HL-60 (cell line): ENCODE data around the gene PPP1R2C.

ENCODE experiments used
- CTCF ChIP-seq: IDR thresholded peaks from one replicate; pipeline ENCODE4 v1.5.1; 2011; ENCODE audit warnings: low read length, control low read depth, inconsistent platforms; ENCODE audit not compliant: insufficient read depth
- GABPA ChIP-seq: IDR thresholded peaks from 2 replicates; pipeline ENCODE4 v1.6.1; 2012; ENCODE audit warnings: low read depth
- POLR2AphosphoS5 ChIP-seq: IDR thresholded peaks from 2 replicates; pipeline ENCODE4 v1.6.1; 2012; ENCODE audit warnings: low read depth

GRCh38 chrX:42778096-42778495, at the start of gene PPP1R2C:
- TF ChIP-seq POLR2AphosphoS5 (no peak), CTCF (no peak), GABPA (no peak)
